T-helper 2 cell treated with Interferon-gamma antibody and Interleukin-4, amounts not matched to agents 100 ng/mL and 5 ng/mL, for 36 hours (primary cell): ENCODE measurements around the gene PDLIM1. TPM values are rescaled to one million over a fixed set of nuclear protein-coding genes. Genes with fewer than 3 reads are reported as not detected.

Source experiments
- intact Hi-C: fragments of 100-400 bp; cut with micrococcal nuclease; formaldehyde crosslinking; loops from one replicate; pipeline ENCODE4 v1.15.1; 2023
- total RNA-seq: library from RNA; stranded (reverse); gene quantifications from 2 replicates; pipeline ENCODE4 v1.2.3, GENCODE V29; 2022

PDLIM1 gene
- 40.2 and 42.4 TPM in 2 replicates for total RNA-seq

GRCh38 chr10:95290461-95291364, at the start of gene PDLIM1:
Gene PDLIM1 (minus strand): TSS chr10:95291003. CDS start chr10:95290915, 88 bp downstream.
- intact Hi-C loops = loop anchor here (2.0 to 5.0 kb wide), 2 partner anchors 72 to 270 kb away; partner anchors contain the start of gene SORBS1

GRCh38 chr10:95339863-95340262, 49.1 kb upstream of the PDLIM1 start:
- intact Hi-C loops = no loop called here

- intact Hi-C loops = no loop called here
Measured at GRCh38 chr10:95337423-95338160, 46.8 kb upstream of the PDLIM1 start.

GRCh38 chr10:95336702-95337101, 45.9 kb upstream of the PDLIM1 start:
- intact Hi-C loops = no loop called here

GRCh38 chr10:95335933-95336699, 45.3 kb upstream of the PDLIM1 start:
- intact Hi-C loops = no loop called here

- intact Hi-C loops = no loop called here
Measured at GRCh38 chr10:95334805-95335144, 44.0 kb upstream of the PDLIM1 start.

GRCh38 chr10:95333997-95334804, 43.4 kb upstream of the PDLIM1 start:
- intact Hi-C loops = no loop called here

GRCh38 chr10:95332666-95333249, 42.0 kb upstream of the PDLIM1 start:
- intact Hi-C loops = no loop called here

GRCh38 chr10:95331596-95332130, 40.9 kb upstream of the PDLIM1 start:
- intact Hi-C loops = no loop called here

- intact Hi-C loops = no loop called here
Measured at GRCh38 chr10:95330966-95331453, 40.2 kb upstream of the PDLIM1 start.

GRCh38 chr10:95329296-95329695, 38.5 kb upstream of the PDLIM1 start:
- intact Hi-C loops = no loop called here

GRCh38 chr10:95328013-95328412, 37.2 kb upstream of the PDLIM1 start:
- intact Hi-C loops = no loop called here

GRCh38 chr10:95327367-95327766, 36.6 kb upstream of the PDLIM1 start:
- intact Hi-C loops = no loop called here

- intact Hi-C loops = no loop called here
Measured at GRCh38 chr10:95326396-95326795, 35.6 kb upstream of the PDLIM1 start.

GRCh38 chr10:95325863-95326262, 35.1 kb upstream of the PDLIM1 start:
- intact Hi-C loops = no loop called here

- intact Hi-C loops = no loop called here
Measured at GRCh38 chr10:95324436-95325268, 33.8 kb upstream of the PDLIM1 start.

GRCh38 chr10:95321554-95322301, 30.9 kb upstream of the PDLIM1 start:
- intact Hi-C loops = no loop called here

- intact Hi-C loops = no loop called here
Measured at GRCh38 chr10:95319239-95319638, 28.4 kb upstream of the PDLIM1 start.
